Liver (tissue), 3 donors: ENCODE results near the gene CRLF1.

Experiments used
- ATF3 ChIP-seq: IDR thresholded peaks from 2 replicates; pipeline ENCODE4 v1.6.1; 2016; ENCODE audit warnings: antibody characterized with exemption
- CTCF ChIP-seq: fragments of 150-350 bp; IDR thresholded peaks from 2 replicates; pipeline ENCODE4 v1.5.1; 2017; ENCODE audit warnings: improper control_type of control experiment, low read depth, low read length; ENCODE audit not compliant: missing input control
- EGR1 ChIP-seq, 2 donors: IDR thresholded peaks; 2 replicates each; pipeline ENCODE4 v1.6.1; 2016 to 2018; ENCODE audit warnings: antibody characterized with exemption in 2 of 2, low read depth in 2 of 2
- GABPA ChIP-seq, 2 donors: IDR thresholded peaks in 1 of 2; conservative IDR thresholded peaks in 1 of 2; 2 replicates each; pipeline ENCODE4 v1.6.1; 2016; ENCODE audit warnings: antibody characterized with exemption in 2 of 2, mild to moderate bottlenecking in 1 of 2, moderate library complexity in 1 of 2
- RAD21 ChIP-seq, 2 donors: IDR thresholded peaks; 2 replicates each; pipeline ENCODE4 v1.6.1; 2016; ENCODE audit warnings: antibody characterized with exemption in 2 of 2, mild to moderate bottlenecking in 2 of 2
- YY1 ChIP-seq: IDR thresholded peaks from 2 replicates; pipeline ENCODE4 v1.6.1; 2016; ENCODE audit warnings: antibody characterized with exemption, mild to moderate bottlenecking
- ZBTB33 ChIP-seq: IDR thresholded peaks from 2 replicates; pipeline ENCODE4 v1.6.1; 2016; ENCODE audit warnings: antibody characterized with exemption
- donor health status: healthy.
- donor health status: healthy.

- no peak for TF ChIP-seq CTCF
- no peak for TF ChIP-seq ATF3
- TF ChIP-seq YY1 = no peak
- no peak for TF ChIP-seq EGR1 (IDR thresholded peaks at IDR 0.05; ENCODE audit: low read depth in 2 of 2)
- TF ChIP-seq RAD21 (IDR thresholded peaks at IDR 0.05) = no peak
- TF ChIP-seq ZBTB33 = no peak
- TF ChIP-seq GABPA (IDR thresholded peaks at IDR 0.05 in 1 of 2, conservative IDR thresholded peaks at IDR 0.05 in 1 of 2) = no peak
These were observed 2.4 kb downstream of the CRLF1 start for GRCh38 chr19:18603958-18604819.
